ACC112 (cell line): Measurements from ENCODE around the gene MAP1LC3B2.
"Not testable (repeated sequence)": the region's sequence is repeated elsewhere in the genome, so short reads cannot be mapped to it uniquely, and the experiment has no call there.

Source experiments
- H2AFZ ChIP-seq: fragments of 200-600 bp; sonication (generic); one replicate; pipeline ENCODE4 v1.6.0; 2017; ENCODE audit warnings: antibody characterized with exemption, low read length; ENCODE audit not compliant: unreplicated experiment
- H3K27ac ChIP-seq: fragments of 200-600 bp; sonication (generic); 2 replicates; pipeline ENCODE4 v1.5.1; 2014; ENCODE audit warnings: low read depth, mild to moderate bottlenecking, antibody characterized with exemption, low read length, moderate library complexity
- H3K27me3 ChIP-seq: fragments of 200-600 bp; sonication (generic); 2 replicates; pipeline ENCODE4 v1.6.1; 2014; ENCODE audit warnings: mild to moderate bottlenecking, antibody characterized with exemption, low read length, moderate library complexity, mixed read lengths; ENCODE audit not compliant: insufficient read depth
- H3K36me3 ChIP-seq: fragments of 200-600 bp; sonication (generic); 2 replicates; pipeline ENCODE4 v1.6.1; 2016; ENCODE audit warnings: mild to moderate bottlenecking, antibody characterized with exemption, low read length, moderate library complexity, mixed read lengths; ENCODE audit not compliant: insufficient read depth
- H3K4me1 ChIP-seq: fragments of 200-600 bp; sonication (generic); one replicate; pipeline ENCODE4 v1.6.1; 2016; ENCODE audit warnings: low read length, mixed read lengths; ENCODE audit not compliant: insufficient read depth, unreplicated experiment, control insufficient read depth
- H3K4me3 ChIP-seq: fragments of 200-600 bp; sonication (generic); 2 replicates; pipeline ENCODE4 v1.5.1; 2014; ENCODE audit warnings: mild to moderate bottlenecking, low read depth, low read length
- H3K79me2 ChIP-seq: fragments of 200-600 bp; sonication (generic); one replicate; pipeline ENCODE4 v1.6.0; 2016; ENCODE audit warnings: low read length; ENCODE audit not compliant: control insufficient read depth, unreplicated experiment, insufficient read depth

MAP1LC3B2 gene

GRCh38 chr12:116561181-116561821 lies 2.1 kb downstream of the MAP1LC3B2 start:
- H3K27me3 ChIP-seq: no peaks in the 10 kb centered on the region
- H3K4me1 ChIP-seq: peaks cover 7% of the 10 kb centered on the region
- H3K36me3 ChIP-seq: no peaks in the 10 kb centered on the region
- H3K79me2 ChIP-seq: no peaks in the 10 kb centered on the region
- no peak overlapping the region for H2AFZ ChIP-seq
- no peak overlapping the region for H3K4me3 ChIP-seq
- H3K27ac ChIP-seq: no peak overlapping the region

GRCh38 chr12:116562090-116562489 lies 2.9 kb downstream of the MAP1LC3B2 start:
- H3K27me3 ChIP-seq: no peaks in the 10 kb centered on the region
- H2AFZ ChIP-seq: no peak overlapping the region
- peaks cover 7% of the 10 kb centered on the region for H3K4me1 ChIP-seq
- H3K4me3 ChIP-seq: no peak overlapping the region
- H3K27ac ChIP-seq: no peak overlapping the region
- H3K36me3 ChIP-seq: no peaks in the 10 kb centered on the region
- H3K79me2 ChIP-seq: no peaks in the 10 kb centered on the region

- H3K36me3 ChIP-seq: no peaks in the 10 kb centered on the region
- no peak overlapping the region for H3K4me3 ChIP-seq
- H3K79me2 ChIP-seq: no peaks in the 10 kb centered on the region
- no peak overlapping the region for H2AFZ ChIP-seq
- no peaks in the 10 kb centered on the region for H3K27me3 ChIP-seq
- peaks cover 7% of the 10 kb centered on the region for H3K4me1 ChIP-seq
- no peak overlapping the region for H3K27ac ChIP-seq
Observed at GRCh38 chr12:116563262-116563661, 4.1 kb downstream of the MAP1LC3B2 start.

DNA sequence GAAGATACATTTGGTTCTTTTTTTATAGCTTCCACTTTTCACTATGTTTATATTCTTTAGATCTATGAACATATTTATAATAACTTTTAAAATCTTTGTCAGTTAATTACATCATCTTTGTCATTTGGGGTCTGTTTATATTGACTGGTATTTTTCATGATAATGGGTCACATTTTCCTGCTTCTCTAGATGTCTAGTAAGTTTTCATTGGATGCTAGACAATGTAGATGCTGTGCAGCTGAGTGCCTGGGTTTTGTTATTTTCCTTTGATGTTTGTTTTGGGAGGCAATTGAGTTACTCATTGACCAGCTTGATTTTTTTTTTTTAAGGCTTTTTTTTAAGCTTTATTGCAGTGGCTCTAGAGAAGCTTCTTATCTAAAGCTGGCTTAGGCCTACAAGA lies 4.9 kb downstream of the MAP1LC3B2 start:
- H3K27ac ChIP-seq: no peak overlapping the region
- H3K27me3 ChIP-seq: no peaks in the 10 kb centered on the region
- no peaks in the 10 kb centered on the region for H3K79me2 ChIP-seq
- H2AFZ ChIP-seq: no peak overlapping the region
- no peaks in the 10 kb centered on the region for H3K36me3 ChIP-seq
- peaks cover 7% of the 10 kb centered on the region for H3K4me1 ChIP-seq
- H3K4me3 ChIP-seq: no peak overlapping the region

DNA sequence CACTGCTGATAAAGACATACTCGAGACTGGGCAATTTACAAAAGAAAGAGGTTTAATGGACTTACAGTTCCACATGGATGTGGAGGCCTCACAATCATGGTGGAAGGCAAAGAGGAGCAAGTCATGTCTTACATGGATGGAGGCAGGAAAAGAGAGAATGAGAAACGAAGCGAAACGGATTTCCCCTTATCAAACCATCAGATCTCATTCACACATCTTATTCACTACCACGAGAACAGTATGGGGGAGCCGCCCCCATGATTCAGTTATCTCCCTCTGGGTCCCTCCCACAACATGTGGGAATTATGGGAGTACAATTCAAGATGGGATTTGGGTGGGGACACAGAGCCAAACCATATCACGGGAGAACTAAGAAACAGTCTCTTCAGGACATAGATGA lies 6.0 kb downstream of the MAP1LC3B2 start:
- not testable (repeated sequence) for H3K27me3 ChIP-seq, H3K4me1 ChIP-seq, H3K79me2 ChIP-seq, H2AFZ ChIP-seq, H3K36me3 ChIP-seq, H3K27ac ChIP-seq, H3K4me3 ChIP-seq

- no peaks in the 10 kb centered on the region for H3K79me2 ChIP-seq
- no peaks in the 10 kb centered on the region for H3K4me1 ChIP-seq
- H2AFZ ChIP-seq: no peak overlapping the region
- H3K4me3 ChIP-seq: no peak overlapping the region
- H3K27ac ChIP-seq: no peak overlapping the region
- no peaks in the 10 kb centered on the region for H3K27me3 ChIP-seq
- no peaks in the 10 kb centered on the region for H3K36me3 ChIP-seq
Observed at GRCh38 chr12:116565963-116566362, 6.8 kb downstream of the MAP1LC3B2 start.

DNA sequence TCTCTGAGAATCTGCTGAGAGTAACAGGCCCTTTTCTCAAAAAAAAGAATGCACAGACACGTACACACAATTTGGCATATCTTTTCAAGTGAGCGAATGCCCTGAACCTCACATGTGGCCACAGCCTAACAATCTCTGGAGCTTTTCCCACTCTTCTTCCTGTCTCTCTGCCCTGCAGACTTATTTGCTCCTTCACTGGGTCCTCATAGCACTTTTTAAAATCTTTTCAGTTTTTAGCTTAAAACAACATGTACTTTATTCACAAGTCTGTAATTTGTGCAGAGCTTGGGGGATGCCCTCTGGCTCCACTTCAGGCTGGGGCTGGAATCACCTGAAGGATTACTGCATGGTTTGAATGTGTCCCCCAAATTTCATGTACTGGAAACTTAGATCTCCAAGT lies 9.0 kb downstream of the MAP1LC3B2 start:
- no peaks in the 10 kb centered on the region for H3K4me1 ChIP-seq
- no peaks in the 10 kb centered on the region for H3K27me3 ChIP-seq
- H3K27ac ChIP-seq: no peak overlapping the region
- no peak overlapping the region for H3K4me3 ChIP-seq
- H3K79me2 ChIP-seq: no peaks in the 10 kb centered on the region
- no peak overlapping the region for H2AFZ ChIP-seq
- no peaks in the 10 kb centered on the region for H3K36me3 ChIP-seq

DNA sequence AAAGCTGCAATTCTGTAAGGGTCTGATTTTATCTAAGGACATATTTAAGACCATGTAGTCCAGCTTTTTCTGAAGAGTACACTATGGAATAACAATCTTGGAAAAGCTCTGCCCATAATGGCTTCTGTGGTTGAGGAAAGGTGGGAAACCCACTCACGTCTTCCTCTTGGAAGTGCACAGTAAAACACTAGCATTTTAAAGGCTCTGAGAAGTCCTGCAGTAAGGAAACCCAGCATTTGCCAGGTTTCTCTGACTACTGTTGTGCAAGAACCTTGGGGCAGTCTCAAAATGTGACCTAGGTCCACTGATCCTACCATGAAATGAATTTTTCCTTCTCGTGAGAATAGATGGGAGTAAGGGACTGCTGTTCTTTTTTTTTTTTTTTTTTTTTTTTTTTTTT lies 11.9 kb downstream of the MAP1LC3B2 start:
- H3K36me3 ChIP-seq: no peaks in the 10 kb centered on the region

DNA sequence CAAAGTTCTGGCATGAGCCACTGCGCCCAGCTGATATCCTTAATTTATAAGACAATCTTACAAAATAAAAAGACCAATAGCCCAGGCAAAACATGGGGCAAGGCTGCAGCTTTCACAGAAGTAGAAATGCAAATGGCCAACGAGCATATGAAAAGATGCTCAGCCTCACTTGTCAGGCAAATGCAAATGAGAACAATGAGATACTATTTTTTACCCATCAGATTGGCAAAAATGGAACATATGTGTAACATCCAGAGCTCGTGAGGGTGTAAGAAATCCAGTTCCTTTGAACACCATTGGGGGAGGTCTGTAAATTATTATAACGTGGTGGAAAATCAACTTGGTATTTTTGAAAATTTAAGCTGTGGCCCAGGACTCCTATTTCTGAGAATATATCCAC lies 14.6 kb downstream of the MAP1LC3B2 start:
- no peak overlapping the region for H3K27ac ChIP-seq

More for the DNA sequence above, 11.9 kb downstream of the MAP1LC3B2 start:
- no peak overlapping the region for H2AFZ ChIP-seq
- H3K4me1 ChIP-seq: no peaks in the 10 kb centered on the region
- H3K27ac ChIP-seq: no peak overlapping the region
- H3K27me3 ChIP-seq: no peaks in the 10 kb centered on the region
- H3K4me3 ChIP-seq: no peak overlapping the region
- no peaks in the 10 kb centered on the region for H3K79me2 ChIP-seq

DNA sequence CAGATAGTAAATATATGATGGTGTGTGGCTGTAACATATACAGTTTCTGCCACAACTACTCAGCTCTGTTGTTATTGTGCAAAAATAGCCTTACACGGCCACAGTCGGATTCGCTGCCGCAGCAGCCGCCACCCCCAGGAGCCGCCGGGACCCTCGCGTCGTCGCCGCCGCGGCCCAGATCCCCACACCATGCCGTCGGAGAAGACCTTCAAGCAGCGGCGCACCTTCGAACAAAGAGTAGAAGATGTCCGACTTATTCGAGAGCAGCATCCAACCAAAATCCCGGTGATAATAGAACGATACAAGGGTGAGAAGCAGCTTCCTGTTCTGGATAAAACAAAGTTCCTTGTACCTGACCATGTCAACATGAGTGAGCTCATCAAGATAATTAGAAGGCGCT lies 16.6 kb downstream of the MAP1LC3B2 start:
- not testable (repeated sequence) for H3K4me1 ChIP-seq, H3K27me3 ChIP-seq, H3K27ac ChIP-seq, H2AFZ ChIP-seq, H3K36me3 ChIP-seq, H3K4me3 ChIP-seq, H3K79me2 ChIP-seq

More for the DNA sequence above, 14.6 kb downstream of the MAP1LC3B2 start:
- Histone ChIP-seq H3K36me3 (no peaks in the 10 kb centered on the region), H2AFZ (no peak overlapping the region), H3K4me3 (no peak overlapping the region), H3K27me3 (no peaks in the 10 kb centered on the region), H3K4me1 (peaks cover 7% of the 10 kb centered on the region), H3K79me2 (no peaks in the 10 kb centered on the region)

GRCh38 chr12:116577154-116577561 lies 18.0 kb downstream of the MAP1LC3B2 start:
- Histone ChIP-seq H3K4me3 (no peak overlapping the region), H3K27me3 (no peaks in the 10 kb centered on the region), H2AFZ (no peak overlapping the region), H3K4me1 (peaks cover 9% of the 10 kb centered on the region), H3K79me2 (no peaks in the 10 kb centered on the region), H3K36me3 (no peaks in the 10 kb centered on the region), H3K27ac (no peak overlapping the region)
